GM21360 (cell line): ENCODE results near the gene SHOX.
"Not testable (repeated sequence)": the region's sequence is repeated elsewhere in the genome, so short reads cannot be mapped to it uniquely, and the experiment has no call there.

ENCODE experiments used
- ATAC-seq: cut with Tn5 transposase; IDR thresholded peaks from one replicate; pipeline ENCODE4 v1.9.1; 2021; ENCODE audit warnings: mild to moderate bottlenecking, moderate library complexity; ENCODE audit not compliant: unreplicated experiment

Gene SHOX

DNA sequence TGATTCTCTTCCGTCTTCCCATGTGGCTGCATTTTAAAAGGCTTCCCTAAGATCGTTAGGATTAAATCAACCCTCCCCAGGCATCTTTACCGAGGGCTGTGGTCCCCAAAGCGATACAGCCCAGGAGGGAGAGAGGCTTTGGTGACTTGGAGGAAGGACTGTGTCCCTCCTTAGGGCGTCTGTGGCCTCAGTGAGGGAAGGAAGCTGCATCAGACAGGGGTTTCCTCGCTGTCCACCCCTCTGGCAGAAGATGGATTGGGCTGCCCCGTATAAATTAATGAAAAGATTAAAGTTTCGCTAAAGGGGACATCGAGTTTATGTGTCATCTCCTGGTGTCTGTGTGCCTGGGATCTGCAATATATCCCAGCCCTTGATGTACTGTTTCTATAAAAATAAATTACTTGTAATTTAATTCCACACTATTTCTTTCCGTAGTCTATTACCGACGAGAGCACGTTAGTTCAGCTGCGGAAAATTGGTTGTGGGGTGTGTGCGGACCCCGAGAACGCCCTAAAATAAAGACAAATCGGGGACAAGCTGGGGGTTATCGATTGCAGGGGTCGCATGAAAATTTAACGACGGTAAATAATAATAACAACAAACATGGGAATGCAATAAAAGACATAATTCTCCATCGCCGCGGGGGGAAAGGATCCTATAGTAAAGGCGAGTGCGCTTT lies 6.5 kb downstream of the SHOX start:
- no peak for ATAC-seq

DNA sequence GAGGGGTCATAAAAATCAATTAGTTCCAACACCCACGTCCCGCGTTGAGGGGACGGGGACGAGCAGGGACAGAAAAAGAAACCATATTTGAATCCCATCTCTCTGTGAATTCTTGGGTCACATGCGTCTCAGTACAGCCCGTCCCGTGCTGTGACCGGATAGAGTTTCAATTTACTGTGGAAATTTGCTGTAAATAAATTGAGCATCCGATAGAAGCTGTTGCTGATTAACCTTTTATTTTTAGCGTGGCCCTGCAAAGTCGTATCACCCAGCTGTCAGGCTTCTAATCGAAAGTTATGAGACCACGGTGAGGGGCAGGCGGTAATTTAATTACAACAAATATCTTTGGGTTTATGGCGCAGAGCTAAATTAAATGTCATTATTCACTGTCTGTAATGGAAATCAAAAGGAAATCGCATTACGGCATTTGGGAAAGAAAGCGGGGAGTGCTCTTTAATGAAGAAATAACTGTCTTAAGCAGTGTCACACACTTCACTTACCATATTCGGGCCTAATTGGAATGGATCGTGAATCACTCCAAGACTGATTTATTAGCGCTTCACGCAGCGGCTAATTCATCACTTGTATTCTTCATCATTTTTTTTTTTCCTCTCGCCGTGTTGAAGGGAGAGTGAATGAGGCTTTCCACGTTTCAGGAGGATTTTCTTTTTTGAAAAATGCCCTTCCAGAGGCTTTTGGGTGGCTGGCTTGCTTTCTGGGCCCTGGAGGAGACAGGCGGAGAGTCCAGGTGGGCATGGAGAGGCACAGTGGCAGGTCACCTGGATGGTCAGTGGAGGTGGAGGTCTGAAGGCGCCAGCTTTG lies 7.3 kb downstream of the SHOX start:
- ATAC-seq = no peak

DNA sequence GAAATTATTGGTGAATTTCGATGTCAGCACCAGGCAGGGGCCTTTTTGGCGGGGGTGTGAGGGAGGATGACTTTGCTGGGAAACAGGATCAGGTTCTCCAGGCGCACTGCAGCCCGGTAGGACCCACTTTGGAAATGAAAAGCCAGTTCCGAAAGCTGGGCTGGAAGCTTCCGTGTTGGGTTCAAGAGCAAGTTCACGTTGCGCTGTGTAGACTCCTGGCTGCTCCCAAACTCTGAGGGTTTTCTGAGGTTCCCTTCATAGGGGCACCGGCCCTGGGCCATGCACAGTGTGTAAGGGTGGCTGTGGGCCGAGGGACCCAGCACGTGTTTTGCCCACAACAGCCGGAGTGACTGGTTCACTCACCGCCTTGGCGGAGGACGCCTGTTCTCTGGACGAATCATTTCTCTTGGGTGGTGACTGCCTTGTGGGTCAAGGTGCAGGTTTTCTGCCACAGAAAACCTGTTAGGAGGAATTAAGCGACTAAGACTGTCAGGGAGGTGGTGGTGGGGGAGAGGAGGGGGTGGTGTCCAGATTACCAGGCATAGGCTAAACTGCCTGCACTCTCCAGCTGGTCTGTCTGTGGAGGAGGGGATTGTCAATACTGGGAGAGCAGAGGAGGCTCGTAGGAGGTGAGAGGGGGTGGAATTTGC lies 8.0 kb downstream of the SHOX start:
- ATAC-seq = no peak

DNA sequence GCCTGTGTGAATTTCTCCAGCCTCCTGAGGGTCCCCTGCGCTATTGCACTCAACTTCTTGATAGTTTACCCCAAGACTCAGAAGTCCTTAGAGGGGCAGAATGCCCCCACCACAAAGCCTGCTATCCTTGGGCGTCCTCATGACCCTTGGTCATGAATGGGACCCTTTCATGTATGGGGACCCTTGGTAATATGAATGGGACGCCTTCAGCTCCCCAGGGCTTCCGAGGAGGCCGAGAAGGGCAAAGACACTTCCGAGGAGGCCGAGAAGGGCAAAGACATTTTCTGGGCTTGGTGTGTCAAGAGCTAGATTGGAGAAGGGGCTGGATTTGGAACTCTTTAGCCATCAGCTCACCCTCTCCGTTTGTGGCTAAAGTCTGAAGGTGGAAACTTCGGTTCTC lies 8.6 kb downstream of the SHOX start:
- ATAC-seq = no peak

DNA sequence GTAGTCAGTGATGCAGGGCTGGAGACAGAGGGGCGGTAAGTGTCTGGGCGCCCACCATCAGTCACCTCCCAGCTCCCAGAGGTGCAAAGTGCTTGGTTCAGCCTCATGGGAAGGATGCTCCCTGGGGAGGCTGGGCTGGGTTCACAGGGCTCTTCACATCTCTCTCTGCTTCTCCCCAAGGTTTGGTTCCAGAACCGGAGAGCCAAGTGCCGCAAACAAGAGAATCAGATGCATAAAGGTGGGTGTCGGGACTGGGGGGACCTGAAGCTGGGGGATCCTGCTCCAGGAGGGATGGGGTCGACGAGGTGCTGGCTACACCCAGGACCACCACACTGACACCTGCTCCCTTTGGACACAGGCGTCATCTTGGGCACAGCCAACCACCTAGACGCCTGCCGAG lies 10.1 kb downstream of the SHOX start:
- no peak for ATAC-seq

DNA sequence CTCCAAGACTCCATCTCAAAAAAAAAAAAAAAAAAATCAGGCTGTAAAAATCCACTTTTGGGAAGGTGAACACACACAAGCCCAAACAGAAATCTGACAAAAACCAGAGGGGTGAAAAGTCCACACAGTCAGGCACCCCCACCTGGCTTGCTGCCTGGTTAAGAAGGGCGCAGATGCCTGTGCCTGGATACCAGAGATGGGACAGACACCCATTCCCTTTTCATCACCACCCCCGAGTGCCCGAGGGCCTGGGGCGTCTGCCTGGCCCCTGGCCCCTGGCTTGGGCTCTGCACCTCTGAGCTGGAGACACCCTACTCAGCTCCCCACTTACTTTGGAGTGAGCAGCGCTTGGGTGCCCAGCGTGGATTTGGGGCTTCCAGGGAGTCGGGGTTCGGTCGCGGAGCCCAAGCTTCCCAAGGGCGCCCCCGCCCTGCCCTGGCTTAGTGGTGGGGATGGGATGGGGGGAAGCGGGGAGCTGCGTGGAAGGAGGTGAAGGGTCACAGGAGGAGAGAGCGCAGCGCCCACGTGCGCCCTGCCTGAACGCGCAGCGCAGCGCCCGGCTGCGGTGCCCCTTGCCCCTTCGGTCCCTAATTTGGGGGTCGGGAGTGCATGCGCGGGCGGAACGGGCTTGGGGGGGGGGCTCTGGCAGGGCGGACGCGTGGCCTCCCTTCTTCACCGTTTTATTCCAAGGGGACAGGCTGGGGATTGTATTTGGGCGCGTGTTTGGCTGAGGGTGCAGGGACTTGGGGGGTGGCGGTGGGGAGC lies 11.3 kb downstream of the SHOX start:
- no peak for ATAC-seq

DNA sequence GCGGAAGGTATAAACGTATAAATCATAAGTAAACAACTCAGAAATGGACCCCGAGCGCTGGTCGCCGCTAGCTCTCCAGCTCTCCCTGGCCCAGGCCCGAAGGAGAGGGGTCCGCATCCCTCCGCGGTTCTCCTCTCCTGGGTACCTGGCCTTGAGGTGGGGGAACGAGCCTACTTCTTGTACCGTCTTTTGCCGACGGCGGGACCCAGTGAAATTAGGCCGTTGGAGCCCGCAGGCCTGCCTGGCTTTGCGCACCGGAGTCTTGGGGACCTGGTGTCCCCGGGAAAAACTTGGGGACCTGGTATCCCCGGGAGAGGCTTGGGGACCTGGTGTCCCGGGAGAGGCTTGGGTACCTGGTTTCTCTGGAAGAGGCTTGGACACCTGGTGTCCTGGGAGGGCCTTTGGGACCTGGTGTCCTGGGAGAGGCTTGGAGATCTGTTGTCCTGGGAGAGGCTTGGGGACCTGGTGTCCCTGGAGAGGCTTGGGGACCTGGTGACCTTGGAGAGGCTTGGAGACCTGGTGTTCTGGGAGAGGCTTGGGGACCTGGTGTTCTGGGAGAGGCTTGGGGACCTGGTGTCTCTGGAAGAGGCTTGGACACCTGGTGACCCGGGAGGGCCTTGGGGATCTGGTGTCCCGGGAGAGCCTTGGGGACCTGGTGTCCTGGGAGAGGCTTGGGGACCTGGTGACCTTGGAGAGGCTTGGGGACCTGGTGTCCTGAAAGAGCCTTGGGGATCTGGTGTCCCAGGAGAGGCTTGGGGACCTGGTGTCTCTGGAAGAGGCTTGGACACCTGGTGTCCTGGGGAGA lies 12.0 kb downstream of the SHOX start:
- no peak for ATAC-seq

DNA sequence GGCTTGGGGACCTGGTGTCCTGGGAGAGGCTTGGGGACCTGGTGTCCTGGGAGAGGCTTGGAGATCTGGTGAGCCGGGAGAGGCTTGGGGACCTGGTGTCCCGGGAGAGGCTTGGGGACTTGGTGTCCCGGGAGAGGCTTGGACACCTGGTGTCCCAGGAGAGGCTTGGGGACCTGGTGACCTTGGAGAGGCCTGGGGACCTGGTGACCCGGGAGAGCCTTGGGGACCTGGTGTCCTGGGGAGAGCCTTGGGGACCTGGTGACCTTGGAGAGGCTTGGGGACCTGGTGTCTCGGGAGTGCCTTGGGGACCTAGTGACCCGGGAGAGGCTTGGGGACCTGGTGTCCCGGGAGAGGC lies 12.6 kb downstream of the SHOX start:
- no peak for ATAC-seq

DNA sequence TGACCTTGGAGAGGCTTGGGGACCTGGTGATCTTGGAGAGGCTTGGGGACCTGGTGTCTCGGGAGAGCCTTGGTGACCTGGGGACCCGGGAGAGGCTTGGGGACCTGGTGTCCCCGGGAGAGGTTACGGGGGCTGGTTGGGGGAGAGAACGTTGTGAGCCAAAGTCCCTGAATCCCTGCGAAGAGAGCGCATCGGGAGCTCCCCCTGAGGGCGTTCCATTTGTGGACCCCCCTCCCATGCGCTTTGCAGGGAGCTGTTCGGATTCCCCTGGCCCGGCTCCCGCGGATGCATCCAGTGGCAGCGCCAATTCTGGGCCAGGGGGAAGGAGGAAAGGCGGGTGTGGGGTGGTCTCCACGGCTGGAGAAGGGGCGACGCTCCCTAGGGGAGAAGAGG lies 13.3 kb downstream of the SHOX start:
- no peak for ATAC-seq

DNA sequence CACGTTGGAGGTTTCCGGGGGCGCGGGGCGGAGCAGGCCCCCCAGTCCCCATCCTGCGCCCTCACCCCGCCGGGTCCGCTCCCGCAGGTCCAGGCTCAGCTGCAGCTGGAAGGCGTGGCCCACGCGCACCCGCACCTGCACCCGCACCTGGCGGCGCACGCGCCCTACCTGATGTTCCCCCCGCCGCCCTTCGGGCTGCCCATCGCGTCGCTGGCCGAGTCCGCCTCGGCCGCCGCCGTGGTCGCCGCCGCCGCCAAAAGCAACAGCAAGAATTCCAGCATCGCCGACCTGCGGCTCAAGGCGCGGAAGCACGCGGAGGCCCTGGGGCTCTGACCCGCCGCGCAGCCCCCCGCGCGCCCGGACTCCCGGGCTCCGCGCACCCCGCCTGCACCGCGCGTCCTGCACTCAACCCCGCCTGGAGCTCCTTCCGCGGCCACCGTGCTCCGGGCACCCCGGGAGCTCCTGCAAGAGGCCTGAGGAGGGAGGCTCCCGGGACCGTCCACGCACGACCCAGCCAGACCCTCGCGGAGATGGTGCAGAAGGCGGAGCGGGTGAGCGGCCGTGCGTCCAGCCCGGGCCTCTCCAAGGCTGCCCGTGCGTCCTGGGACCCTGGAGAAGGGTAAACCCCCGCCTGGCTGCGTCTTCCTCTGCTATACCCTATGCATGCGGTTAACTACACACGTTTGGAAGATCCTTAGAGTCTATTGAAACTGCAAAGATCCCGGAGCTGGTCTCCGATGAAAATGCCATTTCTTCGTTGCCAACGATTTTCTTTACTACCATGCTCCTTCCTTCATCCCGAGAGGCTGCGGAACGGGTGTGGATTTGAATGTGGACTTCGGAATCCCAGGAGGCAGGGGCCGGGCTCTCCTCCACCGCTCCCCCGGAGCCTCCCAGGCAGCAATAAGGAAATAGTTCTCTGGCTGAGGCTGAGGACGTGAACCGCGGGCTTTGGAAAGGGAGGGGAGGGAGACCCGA lies 14.0 kb downstream of the SHOX start:
- no peak for ATAC-seq

DNA sequence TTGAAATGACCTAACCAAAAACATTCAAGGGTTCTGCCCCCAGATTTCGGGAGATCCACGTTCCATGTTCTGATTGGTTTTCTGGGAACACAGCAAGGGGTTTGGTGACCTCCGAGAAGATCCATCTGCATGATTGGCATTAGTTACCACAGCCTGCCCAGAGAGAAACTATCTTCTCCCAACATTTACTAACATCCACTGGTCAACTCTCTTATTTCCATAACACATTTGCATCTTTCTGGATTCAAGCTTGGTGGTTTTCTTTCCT lies 15.6 kb downstream of the SHOX start:
- no peak for ATAC-seq

DNA sequence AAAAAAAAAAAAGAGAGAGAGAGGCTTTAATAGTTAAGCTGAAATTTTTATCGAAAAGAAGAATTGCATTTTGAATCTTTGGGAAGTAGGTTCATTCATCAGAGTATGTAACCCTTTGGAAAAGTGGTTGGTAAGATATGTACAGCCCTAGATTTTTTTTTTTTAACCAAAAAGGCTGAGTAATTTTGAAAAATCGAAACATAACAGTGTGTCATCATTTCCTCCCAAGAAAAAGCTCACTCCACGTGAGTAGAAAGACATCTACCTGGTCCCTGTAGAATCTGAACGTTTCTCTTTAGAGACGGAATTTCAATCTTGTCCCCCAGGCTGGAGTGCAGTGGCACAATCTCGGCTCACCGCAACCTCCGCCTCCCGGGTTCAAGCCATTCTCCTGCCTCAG lies 16.2 kb downstream of the SHOX start:
- ATAC-seq = no peak

DNA sequence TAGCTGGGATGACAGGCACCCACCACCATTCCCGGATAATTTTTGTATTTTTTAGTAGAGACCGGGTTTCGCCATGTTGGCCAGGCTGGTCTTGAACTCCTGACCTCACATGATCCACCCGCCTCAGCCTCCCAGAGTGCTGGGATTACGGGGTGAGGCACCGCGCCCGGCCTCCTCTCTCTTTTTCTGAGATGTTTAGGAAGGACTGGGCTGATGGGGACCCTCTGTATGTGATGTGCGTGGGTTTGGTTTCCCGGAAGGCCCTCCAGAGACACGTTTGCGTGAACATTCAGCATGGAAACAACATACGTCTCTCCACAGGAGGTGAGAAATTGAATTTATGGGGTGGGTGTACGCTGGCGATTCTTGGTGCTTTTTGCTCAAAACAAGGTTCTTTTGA lies 18.6 kb downstream of the SHOX start:
- ATAC-seq = no peak

DNA sequence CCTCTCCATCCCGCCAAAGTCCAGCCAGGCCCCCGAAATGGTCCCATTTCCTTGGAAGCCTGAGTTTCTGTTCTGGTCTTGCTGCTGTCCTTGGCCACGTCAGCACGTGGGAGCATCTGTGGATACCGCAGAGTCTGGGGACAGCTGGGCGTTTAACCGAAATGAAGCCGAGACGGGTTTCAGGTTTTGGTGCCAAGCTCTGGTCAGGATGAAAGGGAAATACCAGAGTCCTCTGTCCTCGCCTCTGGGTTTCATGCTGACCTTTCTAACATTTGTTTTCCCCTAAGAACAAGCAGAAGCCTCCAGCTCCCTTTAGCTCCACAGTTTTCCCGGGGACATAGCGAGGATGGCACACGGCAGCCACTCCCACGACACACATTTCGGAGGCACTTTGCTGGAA lies 19.7 kb downstream of the SHOX start:
- no peak for ATAC-seq

DNA sequence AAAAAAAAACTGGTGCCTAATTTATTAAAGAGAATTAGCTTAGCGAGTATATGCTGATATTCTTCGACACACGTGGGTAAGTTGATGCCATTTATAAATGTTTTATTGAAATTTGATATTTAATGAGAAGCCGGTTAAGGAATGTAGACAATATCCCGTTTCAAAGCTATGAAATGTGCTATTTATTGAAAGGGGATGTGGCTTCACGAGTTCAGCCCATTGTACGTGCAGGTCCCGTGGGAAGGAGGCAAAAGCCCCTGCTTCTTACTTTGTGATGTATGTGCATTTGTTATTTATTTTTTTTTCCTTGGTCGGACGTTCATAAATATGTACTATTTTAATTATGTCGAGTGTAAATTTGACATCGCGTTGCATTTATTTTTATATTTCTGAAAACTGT lies 20.2 kb downstream of the SHOX start:
- ATAC-seq = no peak

DNA sequence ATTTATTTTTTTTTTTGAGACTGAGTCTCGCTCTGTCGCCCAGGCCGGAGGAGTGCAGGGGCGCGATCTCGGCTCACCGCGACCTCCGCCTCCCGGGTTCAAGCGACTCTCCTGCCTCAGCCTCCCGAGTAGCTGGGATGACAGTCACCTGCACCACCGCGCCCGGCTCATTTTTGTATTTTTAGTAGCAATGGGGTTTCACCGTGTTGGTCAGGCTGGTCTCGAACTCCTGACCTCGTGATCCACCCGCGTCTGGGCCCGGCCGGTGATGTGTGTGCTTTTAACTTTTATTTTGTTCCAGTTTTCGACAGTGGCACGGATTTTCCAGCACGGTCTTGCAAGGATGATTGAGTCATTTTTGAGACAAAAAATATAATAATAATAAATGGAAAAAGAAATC lies 21.3 kb downstream of the SHOX start:
- not testable (repeated sequence) for ATAC-seq

DNA sequence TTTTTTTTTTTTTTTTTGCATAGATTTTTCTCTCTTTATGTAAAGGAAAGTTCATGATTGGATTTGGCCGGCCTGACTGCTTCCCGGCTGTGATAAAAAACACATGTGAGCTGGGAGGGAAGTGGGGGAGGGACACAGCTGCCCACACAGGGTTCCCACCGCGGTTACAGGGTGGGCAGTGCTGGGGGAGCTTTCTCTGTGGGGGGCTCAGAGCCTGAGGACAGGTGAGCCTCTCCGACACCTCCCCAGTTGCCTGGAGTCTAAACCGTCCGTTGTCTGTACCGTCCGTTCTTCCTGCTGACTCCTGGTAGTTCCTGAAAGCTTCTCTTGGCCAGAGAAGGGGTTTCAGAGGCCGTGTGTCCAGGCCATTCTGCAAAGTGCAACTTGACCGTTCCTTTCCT lies 21.8 kb downstream of the SHOX start:
- ATAC-seq = no peak

DNA sequence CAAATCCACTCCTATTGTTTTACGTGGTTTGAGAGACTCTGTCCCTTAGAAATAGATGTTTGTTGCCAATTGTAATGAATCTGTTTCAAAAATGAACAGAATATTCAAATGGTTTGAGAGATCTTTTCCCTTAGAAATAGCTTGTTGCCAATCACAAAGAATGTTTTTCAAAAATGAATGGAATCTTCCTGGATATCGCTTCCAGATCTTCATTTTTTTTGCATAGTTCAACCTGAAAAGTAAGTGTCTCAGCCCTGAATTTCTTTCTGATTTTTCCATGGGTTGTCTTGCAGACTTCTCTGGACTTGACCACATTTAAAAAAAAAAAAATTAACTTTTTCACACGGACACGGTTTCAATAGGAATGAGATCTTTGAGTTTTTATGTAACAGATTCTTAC lies 22.7 kb downstream of the SHOX start:
- ATAC-seq = no peak

DNA sequence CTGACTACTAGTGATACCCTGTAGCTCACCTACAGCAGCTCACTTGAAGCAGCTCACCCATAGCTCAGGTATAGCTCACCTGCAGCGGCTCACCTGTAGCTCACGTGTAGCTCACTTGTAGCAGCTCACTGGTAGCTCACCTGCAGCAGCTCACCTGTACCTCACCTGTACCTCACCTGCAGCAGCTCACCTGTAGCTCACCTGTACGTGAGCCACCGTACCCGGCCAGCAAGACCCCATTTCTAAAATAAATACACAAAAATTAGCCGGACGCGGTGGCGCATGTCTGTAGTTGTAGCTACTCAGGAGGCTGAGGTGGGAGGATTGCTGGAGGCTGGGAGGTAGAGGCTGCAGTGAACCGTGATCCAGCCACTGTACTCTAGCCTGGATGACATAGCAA lies 30.6 kb downstream of the SHOX start:
- no peak for ATAC-seq

DNA sequence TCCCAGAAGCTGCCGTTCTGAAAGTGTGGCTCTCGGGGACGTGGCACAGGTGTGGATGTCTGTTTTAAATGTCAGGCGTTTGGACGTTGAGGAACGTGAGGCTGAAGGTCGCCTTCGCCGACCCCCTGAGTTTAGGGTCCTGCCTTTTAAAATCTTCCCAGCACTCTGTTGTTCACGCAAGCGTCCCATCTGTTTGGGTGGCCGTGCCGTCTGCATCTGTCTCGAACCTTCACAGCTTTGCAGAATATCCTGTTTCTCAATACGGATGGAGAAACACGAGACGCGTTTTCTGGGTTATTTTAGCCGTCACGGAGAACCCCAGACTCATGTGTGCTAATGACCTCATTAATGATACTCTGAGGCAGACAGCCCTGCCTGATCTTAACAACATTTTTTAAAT lies 31.5 kb downstream of the SHOX start:
- no peak for ATAC-seq
